A549 (cell line): ENCODE data around the gene MBNL2. TPM values are rescaled to one million over a fixed set of nuclear protein-coding genes. Genes with fewer than 3 reads are reported as not detected.

Source experiments
- ATAC-seq, 2 experiments: fragments of 200-7000 bp in 1 of 2; fragments of >200 bp in 1 of 2; cut with Nextera tagmentation in 1 of 2; cut with Tn5 transposase in 1 of 2; 3 replicates each; pipeline versions ENCODE4 v1.8.0 to v1.9.1; 2018 to 2020; ENCODE audit warnings: mild to moderate bottlenecking in 1 of 2, moderate library complexity in 1 of 2
- CTCF ChIA-PET: fragments of 300-600 bp; sonication (Branson Sonifier 250); formaldehyde crosslinking; extraction: SDS; loops from one replicate; lab custom pipeline; 2021; ENCODE audit warnings: antibody characterized with exemption, inconsistent platforms; lab: Yijun Ruan, JAX
- POLR2A ChIA-PET: fragments of 350-600 bp; formaldehyde crosslinking; extraction: SDS; loops from one replicate; lab custom pipeline; 2021; ENCODE audit warnings: antibody characterized with exemption, inconsistent platforms; lab: Yijun Ruan, JAX
- DNase-seq, 2 experiments: peaks; one replicate each; pipeline versions ENCODE4 v3.0.0 to v3.0.0-alpha.2; 2011 to 2016; ENCODE audit warnings: low read depth in 1 of 2, low spot score in 1 of 2
- FAIRE-seq: peaks from 2 replicates; lab custom pipeline; 2011; peaks lifted over from hg19 to GRCh38; lab: Jason Lieb, UNC
- H3K27ac ChIP-seq, 2 experiments: fragments of >200 bp; sonication (Bioruptor Twin); formaldehyde crosslinking; 3 replicates each; pipeline ENCODE4 v1.5.1; 2016 to 2017
- H3K4me1 ChIP-seq: fragments of >200 bp; sonication (Bioruptor Twin); formaldehyde crosslinking; 3 replicates; pipeline ENCODE4 v1.6.1; 2016
- H3K4me2 ChIP-seq: fragments of >200 bp; sonication (Bioruptor Twin); formaldehyde crosslinking; 3 replicates; pipeline ENCODE4 v1.6.1; 2016
- H3K4me3 ChIP-seq: fragments of >200 bp; sonication (Bioruptor Twin); formaldehyde crosslinking; 3 replicates; pipeline ENCODE4 v1.5.1; 2016
- H3K9me3 ChIP-seq: fragments of >200 bp; sonication (Bioruptor Twin); formaldehyde crosslinking; 3 replicates; pipeline ENCODE4 v1.6.1; 2016
- ATOH8 ChIP-seq: fragments of 250-450 bp; sonication (Bioruptor Pico); IDR thresholded peaks from 2 replicates; pipeline ENCODE4 v1.5.0; 2020; ENCODE audit warnings: low read depth, mild to moderate bottlenecking, moderate library complexity
- BCL3 ChIP-seq: fragments of >200 bp; sonication (Bioruptor Twin); formaldehyde crosslinking; IDR thresholded peaks from 3 replicates; pipeline ENCODE4 v1.6.1; 2016
- CEBPB ChIP-seq, 2 experiments: fragments of >200 bp in 1 of 2; sonication (Bioruptor Twin) in 1 of 2; formaldehyde crosslinking in 1 of 2; IDR thresholded peaks; 2 replicates each; pipeline ENCODE4 v1.6.1; 2012 to 2016
- ESRRA ChIP-seq: fragments of 150-350 bp; IDR thresholded peaks from 2 replicates; pipeline ENCODE4 v1.6.1; 2014; ENCODE audit warnings: mild to moderate bottlenecking, low read length, borderline replicate concordance
- HMGXB4 ChIP-seq: fragments of 250-450 bp; sonication (Bioruptor Pico); IDR thresholded peaks from 2 replicates; pipeline ENCODE4 v1.5.0; 2021; ENCODE audit warnings: mild to moderate bottlenecking, moderate library complexity, borderline replicate concordance
- HOXB13 ChIP-seq: fragments of 250-450 bp; sonication (Bioruptor Pico); IDR thresholded peaks from 2 replicates; pipeline ENCODE4 v1.5.0; 2020; ENCODE audit warnings: low read depth, mild to moderate bottlenecking, moderate library complexity
- JUN ChIP-seq, 2 experiments: fragments of >200 bp; sonication (Bioruptor Twin); formaldehyde crosslinking; IDR thresholded peaks; 2 replicates in 1 of 2; 3 replicates in 1 of 2; pipeline ENCODE4 v1.6.1; 2016 to 2017
- JUNB ChIP-seq: fragments of >200 bp; sonication (Bioruptor Twin); formaldehyde crosslinking; IDR thresholded peaks from 2 replicates; pipeline ENCODE4 v1.6.1; 2016
- KDM5A ChIP-seq: fragments of 200-600 bp; sonication (generic); IDR thresholded peaks from 2 replicates; pipeline ENCODE4 v1.6.1; 2016; ENCODE audit warnings: antibody characterized with exemption, mild to moderate bottlenecking
- MYC ChIP-seq: IDR thresholded peaks from 2 replicates; pipeline ENCODE4 v1.6.1; 2012; ENCODE audit warnings: mild to moderate bottlenecking, inconsistent platforms, low read length, improper control_type of control experiment, borderline replicate concordance
- NFE2L2 ChIP-seq: fragments of 150-350 bp; conservative IDR thresholded peaks from 2 replicates; pipeline ENCODE4 v1.6.1; 2014; ENCODE audit warnings: low read length
- NR3C1 ChIP-seq: fragments of >200 bp; sonication (Bioruptor Twin); formaldehyde crosslinking; IDR thresholded peaks from 3 replicates; pipeline ENCODE4 v1.6.1; 2017
- PBX3 ChIP-seq: IDR thresholded peaks from 2 replicates; pipeline ENCODE4 v1.6.1; 2012
- RAD21 ChIP-seq, 2 experiments: fragments of >200 bp in 1 of 2; sonication (Bioruptor Twin) in 1 of 2; formaldehyde crosslinking in 1 of 2; IDR thresholded peaks in 1 of 2; conservative IDR thresholded peaks in 1 of 2; 2 replicates in 1 of 2; 3 replicates in 1 of 2; pipeline ENCODE4 v1.6.1; 2012 to 2018; ENCODE audit warnings: inconsistent platforms in 1 of 2
- RCOR1 ChIP-seq: fragments of 150-350 bp; IDR thresholded peaks from 2 replicates; pipeline ENCODE4 v1.6.1; 2014; ENCODE audit warnings: antibody characterized with exemption, low read length, low read depth
- SMC3 ChIP-seq: fragments of >200 bp; sonication (Bioruptor Twin); formaldehyde crosslinking; IDR thresholded peaks from 3 replicates; pipeline ENCODE4 v1.6.1; 2018; ENCODE audit warnings: inconsistent platforms
- SREBF2 ChIP-seq: fragments of 450-650 bp; IDR thresholded peaks from 2 replicates; pipeline ENCODE4 v1.6.1; 2014; ENCODE audit warnings: mild to moderate bottlenecking, moderate library complexity
- TFCP2L1 ChIP-seq: fragments of 250-450 bp; sonication (Bioruptor Pico); IDR thresholded peaks from 2 replicates; pipeline ENCODE4 v1.5.0; 2021; ENCODE audit warnings: mild to moderate bottlenecking
- USF2 ChIP-seq: fragments of 450-650 bp; IDR thresholded peaks from 2 replicates; pipeline ENCODE4 v1.6.1; 2014; ENCODE audit warnings: antibody characterized with exemption
- WGBS: methylation state at CpG from one replicate; pipeline ENCODE4 v1.1.6; 2017; ENCODE audit errors: missing lambda C conversion rate; 5-methylcytosine and 5-hydroxymethylcytosine counted together
- polyA plus RNA-seq, 4 experiments: library from polyadenylated mRNA; depleted of rRNA in 3 of 4; stranded (reverse); fragments of >200 nt; fragmentation: RNase III in 1 of 4; extraction: RNeasy Plus Mini Kit Qiagen cat#74134 plus additional on column Dnase treatment in 1 of 4; gene quantifications; 2 replicates in 3 of 4; 3 replicates in 1 of 4; pipeline ENCODE4 v1.2.3, GENCODE V29; 2011 to 2017

The MBNL2 gene
- polyA plus RNA-seq, 2 of the 4 experiments (the other 2 are of a cell fraction) = 18.7 to 20.6 TPM

- ChIA-PET POLR2A (no interaction called here), CTCF (interaction anchor here (0.7 to 1.2 kb wide), 2 partner anchors 57 to 67 kb away, joined by 3 to 4 read pairs; no protein-coding TSS in a partner anchor)
- H3K9me3 ChIP-seq = no peaks in the 10 kb centered on the region
- 76% methylated on average over 5 of the region's 5 CpGs for WGBS
- ATAC-seq (no peak), FAIRE-seq (no peak), DNase-seq (no peak)
- H3K4me3 ChIP-seq = no peak overlapping the region
- peaks cover 39% of the 10 kb centered on the region for H3K4me1 ChIP-seq
- no peak overlapping the region for H3K4me2 ChIP-seq
- no peak overlapping the region for H3K27ac ChIP-seq
- TF ChIP-seq RAD21 (conservative IDR thresholded peaks at IDR 0.05 in 1 of 2, IDR thresholded peaks at IDR 0.05 in 1 of 2) (no peak), NR3C1 (no peak), JUNB (no peak), KDM5A (no peak), HMGXB4 (CRISPR knock-in tag) (no peak)
Measured at GRCh38 chr13:97287047-97287383, 64.9 kb downstream of the MBNL2 start.

GRCh38 chr13:97288486-97288900 lies 66.4 kb downstream of the MBNL2 start:
- no peak overlapping the region for H3K4me3 ChIP-seq
- H3K4me2 ChIP-seq = no peak overlapping the region
- no peak for ATAC-seq
- H3K9me3 ChIP-seq = no peaks in the 10 kb centered on the region
- WGBS = 97% methylated on average over 2 of the region's 2 CpGs
- ChIA-PET POLR2A (no interaction called here), CTCF (interaction anchor here (1.2 kb wide), 1 partner anchor 270 kb away, joined by 3 read pairs; no protein-coding TSS in a partner anchor)
- DNase-seq = no peak
- no peak for FAIRE-seq
- 0 out of 6 replicates have a peak overlapping the region, but pooled peaks of 1 of the 2 experiments have one; percentile 6 for H3K27ac ChIP-seq
- peaks cover 33% of the 10 kb centered on the region; the same call in 2 of the 3 replicates for H3K4me1 ChIP-seq
- no peak for TF ChIP-seq ATOH8 (CRISPR knock-in tag)
- no peak for TF ChIP-seq ESRRA
- no peak for TF ChIP-seq HOXB13 (CRISPR knock-in tag)
- no peak for TF ChIP-seq SREBF2
- TF ChIP-seq JUN (IDR thresholded peaks at IDR 0.05) = no peak
- TF ChIP-seq PBX3 = no peak
- no peak for TF ChIP-seq RCOR1
- no peak for TF ChIP-seq NFE2L2
- TF ChIP-seq RAD21 (conservative IDR thresholded peaks at IDR 0.05 in 1 of 2, IDR thresholded peaks at IDR 0.05 in 1 of 2) = no peak
- no peak for TF ChIP-seq TFCP2L1 (CRISPR knock-in tag)
- TF ChIP-seq MYC = no peak
- TF ChIP-seq BCL3 = no peak
- no peak for TF ChIP-seq KDM5A
- TF ChIP-seq USF2 = no peak
- TF ChIP-seq CEBPB (IDR thresholded peaks at IDR 0.05) = no peak
- no peak for TF ChIP-seq JUNB
- TF ChIP-seq SMC3 = no peak
